Keratinocyte (primary cell): Measurements from ENCODE around the gene RHOG.

Source experiments
- EZH2 ChIP-seq: IDR thresholded peaks from one replicate; pipeline ENCODE4 v1.6.1; 2012; ENCODE audit warnings: inconsistent platforms, mild to moderate bottlenecking, low read length, moderate library complexity
- TF ChIP-seq, protein P1 (sequence below), 3 experiments: IDR thresholded peaks in 1 of 3; conservative IDR thresholded peaks in 1 of 3; optimal IDR thresholded peaks in 1 of 3; 2 replicates in 2 of 3; 3 replicates in 1 of 3; pipeline versions ENCODE3 to v1.5.1; 2011; ENCODE audit warnings: low read length in 3 of 3, mild to moderate bottlenecking in 3 of 3, moderate library complexity in 2 of 3, control low read depth in 1 of 3, inconsistent platforms in 1 of 3; ENCODE audit not compliant: insufficient read depth in 2 of 3; ENCODE audit errors: extremely low read depth in 1 of 3

DNA sequence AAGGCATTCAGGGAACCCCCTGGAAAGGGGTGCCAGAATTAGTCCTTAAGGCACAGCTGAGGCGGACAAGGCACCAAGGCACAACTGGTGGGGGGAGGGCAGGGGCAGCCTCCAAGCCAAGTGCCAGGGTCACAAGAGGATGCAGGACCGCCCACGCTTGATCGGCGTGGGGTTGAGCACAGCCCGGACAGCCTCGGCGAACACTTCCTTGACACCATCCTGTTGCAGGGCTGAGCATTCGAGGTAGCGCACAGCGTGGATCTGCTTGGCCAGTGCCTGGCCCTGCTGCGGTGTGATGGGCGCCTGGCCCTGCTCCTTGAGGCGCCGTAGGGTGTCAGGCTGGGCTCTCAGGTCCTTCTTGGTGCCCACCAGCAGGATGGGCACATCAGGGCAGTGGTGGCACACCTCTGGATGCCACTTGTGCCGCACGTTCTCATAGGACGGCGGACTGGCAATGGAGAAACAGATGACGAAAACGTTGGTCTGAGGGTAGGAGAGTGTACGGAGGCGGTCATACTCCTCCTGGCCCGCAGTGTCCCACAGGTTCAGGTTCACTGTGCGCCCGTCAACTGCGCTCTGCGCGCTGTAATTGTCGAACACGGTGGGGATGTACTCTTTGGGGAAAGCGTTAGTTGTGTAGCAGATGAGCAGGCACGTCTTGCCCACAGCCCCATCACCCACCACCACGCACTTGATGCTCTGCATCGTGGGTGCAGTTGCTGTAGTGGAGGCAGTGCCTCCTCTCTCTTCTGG lies 13.1 kb downstream of the RHOG start:
- TF ChIP-seq, protein P1, sequence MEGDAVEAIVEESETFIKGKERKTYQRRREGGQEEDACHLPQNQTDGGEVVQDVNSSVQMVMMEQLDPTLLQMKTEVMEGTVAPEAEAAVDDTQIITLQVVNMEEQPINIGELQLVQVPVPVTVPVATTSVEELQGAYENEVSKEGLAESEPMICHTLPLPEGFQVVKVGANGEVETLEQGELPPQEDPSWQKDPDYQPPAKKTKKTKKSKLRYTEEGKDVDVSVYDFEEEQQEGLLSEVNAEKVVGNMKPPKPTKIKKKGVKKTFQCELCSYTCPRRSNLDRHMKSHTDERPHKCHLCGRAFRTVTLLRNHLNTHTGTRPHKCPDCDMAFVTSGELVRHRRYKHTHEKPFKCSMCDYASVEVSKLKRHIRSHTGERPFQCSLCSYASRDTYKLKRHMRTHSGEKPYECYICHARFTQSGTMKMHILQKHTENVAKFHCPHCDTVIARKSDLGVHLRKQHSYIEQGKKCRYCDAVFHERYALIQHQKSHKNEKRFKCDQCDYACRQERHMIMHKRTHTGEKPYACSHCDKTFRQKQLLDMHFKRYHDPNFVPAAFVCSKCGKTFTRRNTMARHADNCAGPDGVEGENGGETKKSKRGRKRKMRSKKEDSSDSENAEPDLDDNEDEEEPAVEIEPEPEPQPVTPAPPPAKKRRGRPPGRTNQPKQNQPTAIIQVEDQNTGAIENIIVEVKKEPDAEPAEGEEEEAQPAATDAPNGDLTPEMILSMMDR (optimal IDR thresholded peaks at IDR 0.05 in 1 of 3, IDR thresholded peaks at IDR 0.05 in 1 of 3, conservative IDR thresholded peaks at IDR 0.05 in 1 of 3; ENCODE audit: extremely low read depth in 1 of 3, insufficient read depth in 2 of 3, low read length in 3 of 3): no peak
- no peak for TF ChIP-seq EZH2
